Stomach (tissue), 9 donors: ENCODE measurements around the gene NCAPD3. TPM values are rescaled to one million over a fixed set of nuclear protein-coding genes. Genes with fewer than 3 reads are reported as not detected.

Experiments used
- DNase-seq, 2 donors: peaks; one replicate each; pipeline versions ENCODE4 v3.0.0 to v3.0.0-alpha.2; 2013 to 2019
- H3K27ac ChIP-seq, 5 donors: fragments of 200-600 bp in 4 of 5; sonication (generic) in 4 of 5; one replicate each; pipeline ENCODE4 v1.5.1; 2013 to 2019; ENCODE audit warnings: mild to moderate bottlenecking in 1 of 5, moderate library complexity in 1 of 5
- H3K27me3 ChIP-seq, 3 donors: fragments of 200-600 bp; sonication (generic); one replicate each; pipeline ENCODE4 v1.5.1; 2017 to 2019; ENCODE audit warnings: mixed run types in 1 of 3
- H3K36me3 ChIP-seq, 4 donors: fragments of 200-600 bp; sonication (generic); 1 replicate in 3 of 4; 2 replicates in 1 of 4; pipeline ENCODE4 v1.5.1; 2016 to 2019
- H3K4me1 ChIP-seq, 4 donors: fragments of 200-600 bp; sonication (generic); one replicate each; pipeline ENCODE4 v1.5.1; 2016 to 2019
- H3K4me3 ChIP-seq, 4 donors: fragments of 200-600 bp; sonication (generic) in 3 of 4; one replicate each; pipeline ENCODE4 v1.5.1; 2016 to 2019; ENCODE audit warnings: mild to moderate bottlenecking in 1 of 4
- H3K9me3 ChIP-seq, 4 donors: fragments of 200-600 bp; sonication (generic); one replicate each; pipeline ENCODE4 v1.5.1; 2016 to 2019
- CTCF ChIP-seq, 7 experiments: fragments of 450-650 bp in 4 of 7; fragments of 200-600 bp in 3 of 7; sonication (generic) in 3 of 7; IDR thresholded peaks; one replicate each; pipeline ENCODE4 v1.5.1; 2016 to 2019; ENCODE audit warnings: antibody characterized with exemption in 7 of 7, control low read depth in 2 of 7, mild to moderate bottlenecking in 1 of 7
- EP300 ChIP-seq: sonication (generic); formaldehyde crosslinking; IDR thresholded peaks from one replicate; pipeline ENCODE4 v1.6.1; 2017; ENCODE audit warnings: antibody characterized with exemption
- POLR2A ChIP-seq, 4 donors: fragments of 450-650 bp; IDR thresholded peaks; one replicate each; pipeline ENCODE4 v1.6.1; 2016; ENCODE audit warnings: antibody characterized with exemption in 4 of 4, control low read depth in 2 of 4, mild to moderate bottlenecking in 1 of 4, moderate library complexity in 1 of 4
- POLR2AphosphoS5 ChIP-seq, 3 donors: sonication (generic); formaldehyde crosslinking; IDR thresholded peaks; one replicate each; pipeline ENCODE4 v1.6.1; 2016; ENCODE audit warnings: antibody characterized with exemption in 3 of 3
- WGBS, 5 donors: extraction: QIAGEN DNeasy Blood & Tissue Kit in 3 of 5; methylation state at CpG; one replicate each; pipeline versions ENCODE4 v1.1.5 to v1.1.7; 2013 to 2018; 5-methylcytosine and 5-hydroxymethylcytosine counted together
- intact Hi-C: fragments of 100-400 bp; cut with DNase I; formaldehyde crosslinking; loops from one replicate; pipeline ENCODE4 v1.15.1; 2023; ENCODE audit warnings: low total_unique reads
- polyA plus RNA-seq, 3 donors: library from polyadenylated mRNA; stranded (reverse); fragments of 200-250 nt; gene quantifications; one replicate each; pipeline ENCODE4 v1.2.3, GENCODE V29; 2013
- total RNA-seq, 5 donors: library from RNA; depleted of rRNA; stranded (reverse); fragments of >200 nt; gene quantifications; one replicate each; pipeline versions ENCODE4 v1.1.0 to v1.2.3, GENCODE V29; 2014 to 2016
- donor health status: healthy with polysubstance abuse.
- donor health status: Bipolar disorder and iron deficiency.
- donor health status: healthy.

The NCAPD3 gene
- total and polyA plus RNA-seq, 8 donors, result 3.3 to 27.8 (median 10.2) TPM

GRCh38 chr11:134248910-134249480 is 25.2 kb upstream of the NCAPD3 start:
- Histone ChIP-seq H3K9me3 (no peaks in the 10 kb centered on the region), H3K4me3 (no peak overlapping the region), H3K4me1 (peaks cover 9 to 20% (median 16%) of the 10 kb centered on the region in 4 donors), H3K27me3 (no peaks in the 10 kb centered on the region), H3K27ac (no peak overlapping the region), H3K36me3 (peaks cover 59 to 73% (median 72%) of the 10 kb centered on the region in 4 donors)
- intact Hi-C loops, result no loop called here
- TF ChIP-seq CTCF (IDR thresholded peaks at IDR 0.05) (no peak), EP300 (no peak), POLR2AphosphoS5 (IDR thresholded peaks at IDR 0.05) (no peak), POLR2A (IDR thresholded peaks at IDR 0.05) (no peak)
- DNase-seq, result no peak
- WGBS, 5 donors, result 63 to 68% (median 66%) methylated on average over 7 of the region's 7 CpGs

- 80 to 88% (median 83%) methylated on average over 4 of the region's 4 CpGs for WGBS, 5 donors
- peaks cover 72 to 96% (median 95%) of the 10 kb centered on the region in 4 donors for H3K36me3 ChIP-seq
Measured at GRCh38 chr11:134246678-134247077, 22.9 kb upstream of the NCAPD3 start.

GRCh38 chr11:134246100-134246499 is 22.3 kb upstream of the NCAPD3 start:
- H3K4me1 ChIP-seq, result no peaks in the 10 kb centered on the region
- no peak overlapping the region for H3K27ac ChIP-seq
- TF ChIP-seq EP300 (no peak), POLR2AphosphoS5 (IDR thresholded peaks at IDR 0.05) (no peak), POLR2A (IDR thresholded peaks at IDR 0.05) (no peak), CTCF (IDR thresholded peaks at IDR 0.05) (no peak)
- peaks cover 72 to 100% (median 100%) of the 10 kb centered on the region in 4 donors for H3K36me3 ChIP-seq
- no peaks in the 10 kb centered on the region for H3K9me3 ChIP-seq
- H3K4me3 ChIP-seq, result no peak overlapping the region
- WGBS, 5 donors, result 83 to 96% (median 93%) methylated on average over 6 to 11 of the region's 11 CpGs
- intact Hi-C loops, result no loop called here
- H3K27me3 ChIP-seq, result no peaks in the 10 kb centered on the region
- no peak for DNase-seq

More at GRCh38 chr11:134246678-134247077, 22.9 kb upstream of the NCAPD3 start:
- DNase-seq, result no peak
- no peak overlapping the region for H3K27ac ChIP-seq
- H3K9me3 ChIP-seq, result no peaks in the 10 kb centered on the region
- no peak overlapping the region for H3K4me3 ChIP-seq
- intact Hi-C loops, result no loop called here
- H3K27me3 ChIP-seq, result no peaks in the 10 kb centered on the region
- TF ChIP-seq CTCF (IDR thresholded peaks at IDR 0.05) (no peak), POLR2AphosphoS5 (IDR thresholded peaks at IDR 0.05) (no peak), POLR2A (IDR thresholded peaks at IDR 0.05) (no peak), EP300 (no peak)
- H3K4me1 ChIP-seq, result peaks cover under 1 to 6% (median 2%) of the 10 kb centered on the region in 4 donors

- Histone ChIP-seq H3K4me1 (no peaks in the 10 kb centered on the region), H3K27me3 (no peaks in the 10 kb centered on the region), H3K27ac (no peak overlapping the region), H3K9me3 (no peaks in the 10 kb centered on the region), H3K36me3 (peaks cover 74 to 100% (median 100%) of the 10 kb centered on the region in 4 donors), H3K4me3 (no peak overlapping the region)
- DNase-seq, result no peak
- intact Hi-C loops, result no loop called here
- TF ChIP-seq EP300 (no peak), POLR2A (IDR thresholded peaks at IDR 0.05) (no peak), CTCF (IDR thresholded peaks at IDR 0.05) (no peak), POLR2AphosphoS5 (IDR thresholded peaks at IDR 0.05) (no peak)
- WGBS, 5 donors, result 90 to 94% (median 93%) methylated on average over 14 of the region's 14 CpGs
Measured at GRCh38 chr11:134245434-134245833, 21.7 kb upstream of the NCAPD3 start.
